GM23248 (cell line): ENCODE results near the gene WASF2. TPM values are rescaled to one million over a fixed set of nuclear protein-coding genes. Genes with fewer than 3 reads are reported as not detected.
"Not testable (repeated sequence)": the region's sequence is repeated elsewhere in the genome, so short reads cannot be mapped to it uniquely, and the experiment has no call there.

ENCODE experiments used
- DNase-seq: peaks from one replicate; pipeline ENCODE4 v3.0.0-alpha.2; 2015
- H2AFZ ChIP-seq: fragments of 200-600 bp; sonication (generic); 2 replicates; pipeline ENCODE4 v1.6.1; 2016; ENCODE audit warnings: antibody characterized with exemption
- H3F3A ChIP-seq: fragments of 200-600 bp; sonication (generic); 2 replicates; pipeline ENCODE4 v1.6.1; 2016; ENCODE audit warnings: mild to moderate bottlenecking, antibody characterized with exemption, mixed run types; ENCODE audit not compliant: insufficient read depth
- H3K27ac ChIP-seq: fragments of 200-600 bp; sonication (generic); 2 replicates; pipeline ENCODE4 v1.5.1; 2016; ENCODE audit warnings: mild to moderate bottlenecking
- H3K27me3 ChIP-seq: fragments of 200-600 bp; sonication (generic); replicated peaks from 2 replicates; pipeline ENCODE4 v1.6.1; 2016; ENCODE audit warnings: mild to moderate bottlenecking; ENCODE audit not compliant: insufficient read depth
- H3K36me3 ChIP-seq: fragments of 200-600 bp; sonication (generic); 2 replicates; pipeline ENCODE4 v1.6.1; 2016; ENCODE audit warnings: low read depth, mild to moderate bottlenecking
- H3K4me1 ChIP-seq: fragments of 200-600 bp; sonication (generic); 2 replicates; pipeline ENCODE4 v1.6.1; 2016; ENCODE audit warnings: mild to moderate bottlenecking; ENCODE audit not compliant: insufficient read depth
- H3K4me2 ChIP-seq: fragments of 200-600 bp; sonication (generic); one replicate; pipeline ENCODE4 v1.6.1; 2016; ENCODE audit warnings: mild to moderate bottlenecking; ENCODE audit not compliant: unreplicated experiment
- H3K4me3 ChIP-seq: fragments of 200-600 bp; sonication (generic); 2 replicates; pipeline ENCODE4 v1.5.1; 2016; ENCODE audit warnings: mild to moderate bottlenecking
- H3K79me2 ChIP-seq: fragments of 200-600 bp; sonication (generic); 2 replicates; pipeline ENCODE4 v1.6.1; 2016; ENCODE audit warnings: mild to moderate bottlenecking; ENCODE audit not compliant: insufficient read depth
- H3K9ac ChIP-seq: fragments of 200-600 bp; sonication (generic); 2 replicates; pipeline ENCODE4 v1.6.1; 2016; ENCODE audit warnings: mild to moderate bottlenecking
- H3K9me2 ChIP-seq: fragments of 200-600 bp; sonication (generic); 2 replicates; pipeline ENCODE4 v1.6.1; 2016; ENCODE audit warnings: mixed run types, mild to moderate bottlenecking, moderate library complexity; ENCODE audit not compliant: insufficient read depth
- H3K9me3 ChIP-seq: fragments of 200-600 bp; sonication (generic); one replicate; pipeline ENCODE4 v1.6.1; 2017; ENCODE audit warnings: low read depth
- H4K20me1 ChIP-seq: fragments of 200-600 bp; sonication (generic); 2 replicates; pipeline ENCODE4 v1.6.0; 2016; ENCODE audit not compliant: insufficient read depth
- EZH2 ChIP-seq: fragments of 200-600 bp; sonication (generic); IDR thresholded peaks from 2 replicates; pipeline ENCODE4 v1.6.1; 2018; ENCODE audit warnings: antibody characterized with exemption, mild to moderate bottlenecking; ENCODE audit not compliant: insufficient read depth, poor library complexity, severe bottlenecking
- EZH2phosphoT487 ChIP-seq: fragments of 200-600 bp; sonication (generic); IDR thresholded peaks from 2 replicates; pipeline ENCODE4 v1.6.1; 2018; ENCODE audit warnings: antibody characterized with exemption, moderate library complexity, mild to moderate bottlenecking, low read depth; ENCODE audit not compliant: insufficient read depth
- WGBS, 2 experiments: methylation state at CpG; one replicate each; pipeline ENCODE4 v1.1.6; 2015 to 2017; ENCODE audit warnings: low lambda C conversion rate in 2 of 2, low coverage in 1 of 2; ENCODE audit errors: missing lambda C conversion rate in 2 of 2; 5-methylcytosine and 5-hydroxymethylcytosine counted together
- in situ Hi-C: fragments of 300-500 bp; cut with MboI; formaldehyde crosslinking; loops from 2 replicates; pipeline ENCODE4 v1.15.0; 2020
- polyA plus RNA-seq: library from polyadenylated mRNA; unstranded; fragments of >200 nt; fragmentation: Nextera tagmentation; extraction: Ambion mirVana; gene quantifications from 2 replicates; pipeline ENCODE4 v1.2.1, GENCODE V29; 2016
- total RNA-seq: library from RNA; depleted of rRNA; stranded (reverse); fragments of >200 nt; shearing (Covaris generic); gene quantifications from 2 replicates; pipeline ENCODE4 v1.2.3, GENCODE V29; 2014; rRNA removed

WASF2 gene
- total RNA-seq (18.6 and 19.3 TPM in 2 replicates), polyA plus RNA-seq (117 and 118 TPM in 2 replicates)

- Histone ChIP-seq H3K27ac (peak within 1 kb of the TSS; percentile 86), H3F3A (peaks cover 20% of the 10 kb centered on the region), H3K79me2 (peaks cover 45% of the 10 kb centered on the region), H3K4me1 (peaks cover 18% of the 10 kb centered on the region), H3K4me3 (peak within 1 kb of the TSS; percentile 100), H3K4me2 (peak within 1 kb of the TSS; percentile 83), H3K9ac (peak within 1 kb of the TSS; percentile 98), H3K36me3 (no peaks in the 10 kb centered on the region), H2AFZ (peak within 1 kb of the TSS; percentile 86), H4K20me1 (peaks cover 11% of the 10 kb centered on the region), H3K27me3 (no peaks in the 10 kb centered on the region), H3K9me3 (no peaks in the 10 kb centered on the region), H3K9me2 (no peaks in the 10 kb centered on the region)
- WGBS, 2 experiments: 1% methylated on average over 35 to 48 of the region's 50 CpGs
- TF ChIP-seq EZH2phosphoT487 (no peak), EZH2 (no peak)
- in situ Hi-C loops: no loop called here
- peak; percentile 98 for DNase-seq
These were observed at the start of gene WASF2 for GRCh38 chr1:27489973-27490741. WASF2 (minus strand) TSS chr1:27490167; CDS start chr1:27428890, 61,277 bp downstream.

GRCh38 chr1:27538793-27539192 lies 48.8 kb upstream of the WASF2 start:
- TF ChIP-seq EZH2phosphoT487 (no peak), EZH2 (no peak)
- Histone ChIP-seq H3K36me3 (no peaks in the 10 kb centered on the region), H3K27me3 (no peaks in the 10 kb centered on the region), H3K27ac (peak overlapping the region; percentile 95), H2AFZ (no peak overlapping the region), H4K20me1 (no peaks in the 10 kb centered on the region), H3K4me3 (0 out of 2 replicates have a peak overlapping the region, but pooled peaks have one; percentile 8), H3K9me2 (no peaks in the 10 kb centered on the region), H3K9me3 (no peaks in the 10 kb centered on the region), H3K79me2 (peaks cover 55% of the 10 kb centered on the region), H3F3A (peaks cover 49% of the 10 kb centered on the region), H3K4me2 (peak overlapping the region; percentile 91), H3K4me1 (peaks cover 74% of the 10 kb centered on the region), H3K9ac (peak overlapping the region; percentile 75)
- in situ Hi-C loops: no loop called here
- WGBS, 2 experiments: 1 to 2% methylated on average over 3 of the region's 3 CpGs
- peak; percentile 87 for DNase-seq

GRCh38 chr1:27538305-27538676 lies 48.3 kb upstream of the WASF2 start:
- H3K79me2 ChIP-seq: peaks cover 51% of the 10 kb centered on the region
- 67 to 72% methylated on average over 3 to 4 of the region's 4 CpGs for WGBS, 2 experiments
- 0 out of 2 replicates have a peak overlapping the region, but pooled peaks have one; percentile 8 for H3K4me3 ChIP-seq
- H3F3A ChIP-seq: peaks cover 45% of the 10 kb centered on the region
- H2AFZ ChIP-seq, H3K27me3 ChIP-seq, H3K9me3 ChIP-seq, DNase-seq, in situ Hi-C loops, H4K20me1 ChIP-seq, H3K9me2 ChIP-seq, H3K36me3 ChIP-seq: not testable (repeated sequence)
- peak overlapping the region; percentile 95 for H3K27ac ChIP-seq
- peak overlapping the region; percentile 91 for H3K4me2 ChIP-seq
- peak overlapping the region; percentile 75 for H3K9ac ChIP-seq
- peaks cover 70% of the 10 kb centered on the region for H3K4me1 ChIP-seq

GRCh38 chr1:27536767-27537166 lies 46.8 kb upstream of the WASF2 start:
- no peaks in the 10 kb centered on the region for H3K9me3 ChIP-seq
- H3K4me1 ChIP-seq: peaks cover 55% of the 10 kb centered on the region
- H2AFZ ChIP-seq: no peak overlapping the region
- H3F3A ChIP-seq: peaks cover 33% of the 10 kb centered on the region
- TF ChIP-seq EZH2: no peak
- TF ChIP-seq EZH2phosphoT487: no peak
- in situ Hi-C loops: no loop called here
- no peaks in the 10 kb centered on the region for H4K20me1 ChIP-seq
- WGBS, 2 experiments: 4 to 5% methylated on average over 11 of the region's 11 CpGs
- peaks cover 36% of the 10 kb centered on the region for H3K79me2 ChIP-seq
- H3K36me3 ChIP-seq: no peaks in the 10 kb centered on the region
- peak overlapping the region; percentile 74 for H3K4me2 ChIP-seq
- H3K27me3 ChIP-seq: no peaks in the 10 kb centered on the region
- peak overlapping the region; percentile 75 for H3K9ac ChIP-seq
- DNase-seq: peak; percentile 93
- H3K9me2 ChIP-seq: no peaks in the 10 kb centered on the region
- peak overlapping the region; percentile 95 for H3K27ac ChIP-seq
- no peak overlapping the region for H3K4me3 ChIP-seq
